AG04449 (cell line): Measurements from ENCODE around the gene IKZF4.
"Not testable (repeated sequence)": the region's sequence is repeated elsewhere in the genome, so short reads cannot be mapped to it uniquely, and the experiment has no call there.

Experiments used
- CTCF ChIA-PET: fragments of 350-600 bp; formaldehyde crosslinking; extraction: SDS; loops from one replicate; lab custom pipeline; 2021; ENCODE audit warnings: antibody characterized with exemption; lab: Yijun Ruan, JAX
- POLR2A ChIA-PET: fragments of 400-600, 350-600 bp; formaldehyde crosslinking; extraction: SDS; loops from one replicate; lab custom pipeline; 2020; ENCODE audit warnings: antibody characterized with exemption, inconsistent platforms; lab: Yijun Ruan, JAX
- DNase-seq: peaks from one replicate; pipeline ENCODE4 v3.0.0-alpha.2; 2010; ENCODE audit warnings: low read depth, low spot score
- H3K4me3 ChIP-seq: 2 replicates; pipeline ENCODE4 v1.5.1; 2011; ENCODE audit warnings: low read depth, mild to moderate bottlenecking, control low read depth, low read length
- CTCF ChIP-seq: IDR thresholded peaks from one replicate; pipeline ENCODE4 v1.5.1; 2011; ENCODE audit warnings: mild to moderate bottlenecking, moderate library complexity, low read length, control low read depth, inconsistent platforms; ENCODE audit not compliant: insufficient read depth; ENCODE audit errors: missing control alignments

IKZF4 gene

GRCh38 chr12:55974308-55974730 is 46.5 kb upstream of the IKZF4 start:
- CTCF ChIA-PET = interaction anchor here (1.0 to 2.7 kb wide), 13 partner anchors 9 to 258 kb away, joined by 3 to 26 read pairs (median 4); partner anchors contain the start of genes BLOC1S1, ORMDL2, SARNP and SUOX
- no peak for TF ChIP-seq CTCF
- no peak for DNase-seq
- POLR2A ChIA-PET = interaction anchor here (0.6 to 2.2 kb wide), 19 partner anchors 8 to 1563 kb away, joined by 3 to 10 read pairs (median 4); partner anchors contain the start of genes CD63, DNAJC14, ORMDL2 and SARNP
- H3K4me3 ChIP-seq = peak overlapping the region; percentile 97

GRCh38 chr12:55978393-55978792 is 42.5 kb upstream of the IKZF4 start:
- CTCF ChIA-PET = interaction anchor here (1.2 to 12.3 kb wide), 2 partner anchors 18 to 39 kb away, joined by 6 to 213 read pairs; partner anchors contain the start of gene SUOX
- H3K4me3 ChIP-seq = no peak overlapping the region
- TF ChIP-seq CTCF = no peak
- POLR2A ChIA-PET = no interaction called here
- DNase-seq = no peak

GRCh38 chr12:55979069-55979468 is 41.8 kb upstream of the IKZF4 start:
- POLR2A ChIA-PET = no interaction called here

GRCh38 chr12:55981882-55982281 is 39.0 kb upstream of the IKZF4 start:
- CTCF ChIA-PET = interaction anchor here (0.7 to 12.3 kb wide), 5 partner anchors 8 to 244 kb away, joined by 3 to 213 read pairs (median 18); partner anchors contain the start of genes RAB5B and SUOX
- H3K4me3 ChIP-seq, DNase-seq: not testable (repeated sequence)
- POLR2A ChIA-PET = interaction anchor here (0.8 to 1.8 kb wide), 2 partner anchors 8 to 10 kb away, joined by 3 to 10 read pairs; partner anchors contain the start of gene RAB5B

More at GRCh38 chr12:55979069-55979468, 41.8 kb upstream of the IKZF4 start:
- no peak for DNase-seq
- no peak overlapping the region for H3K4me3 ChIP-seq
- TF ChIP-seq CTCF = no peak
- CTCF ChIA-PET = interaction anchor here (1.2 to 12.3 kb wide), 2 partner anchors 17 to 39 kb away, joined by 6 to 213 read pairs; partner anchors contain the start of gene SUOX

- CTCF ChIA-PET = interaction anchor here (0.7 to 12.3 kb wide), 6 partner anchors 8 to 245 kb away, joined by 3 to 213 read pairs (median 14); partner anchors contain the start of genes RAB5B and SUOX
- H3K4me3 ChIP-seq = no peak overlapping the region
- no peak for DNase-seq
- POLR2A ChIA-PET = interaction anchor here (0.7 to 1.8 kb wide), 4 partner anchors 8 to 558 kb away, joined by 3 to 10 read pairs (median 3); partner anchors contain the start of gene RAB5B
- no peak for TF ChIP-seq CTCF
Measured at GRCh38 chr12:55982319-55982936, 38.4 kb upstream of the IKZF4 start.

- ChIA-PET CTCF (interaction anchor here (1.0 to 12.3 kb wide), 5 partner anchors 9 to 246 kb away, joined by 3 to 213 read pairs (median 18); partner anchors contain the start of genes RAB5B and SUOX), POLR2A (interaction anchor here (0.7 to 1.8 kb wide), 2 partner anchors 9 to 13 kb away, joined by 3 to 10 read pairs; partner anchors contain the start of gene RAB5B)
- no peak for TF ChIP-seq CTCF
- DNase-seq = no peak
- H3K4me3 ChIP-seq = no peak overlapping the region
Measured at GRCh38 chr12:55983232-55983842, 37.5 kb upstream of the IKZF4 start.
